ENCODE data around the gene TEP1. TPM values are rescaled to one million over a fixed set of nuclear protein-coding genes. Genes with fewer than 3 reads are reported as not detected.
A peak's percentile ranks its signal among the peaks of the same experiment; 100 is the strongest.

Gene TEP1
- total and polyA plus RNA-seq, 2 of the 8 experiments (the other 6 are each of a cell fraction or from before 2014, with no cell fraction given) = 6.9 to 10.7 TPM

- FAIRE-seq = peak; percentile 93
- peak in 2 of 3 experiments; percentile 20 to 62; a peak in 2 of 4 replicates for TF ChIP-seq CTCF (IDR thresholded peaks at IDR 0.05; ENCODE audit: control extremely low read depth in 1 of 3, insufficient read depth in 1 of 3, low read depth in 1 of 3, low read length in 3 of 3)
- peak in 1 of 2 experiments; percentile 37; a peak in 1 of 3 replicates for TF ChIP-seq POLR2A (IDR thresholded peaks at IDR 0.05; ENCODE audit: control extremely low read depth in 1 of 2, low read depth in 2 of 2, low read length in 2 of 2)
- TF ChIP-seq GTF2F1 (IDR thresholded peaks at IDR 0.05; ENCODE audit: borderline replicate concordance, low read depth, low read length) = no peak
- peak; percentile 53 to 57 for TF ChIP-seq RAD21 (IDR thresholded peaks at IDR 0.05 in 1 of 2, conservative IDR thresholded peaks at IDR 0.05 in 1 of 2; ENCODE audit: low read depth in 2 of 2, low read length in 2 of 2)
- DNase-seq (ENCODE audit: low read depth in 1 of 2, low spot score in 2 of 2) = no peak
- Histone ChIP-seq H3K23me2 (ENCODE audit: low read depth, low read length) (0 out of 2 replicates have a peak, but pooled peaks cover 2% of the 10 kb centered on the region), H3K18ac (ENCODE audit: extremely low read depth, low read length) (no peak overlapping the region), H3K9me3 (ENCODE audit: insufficient read depth in 2 of 2, low read depth in 1 of 2, low read length in 1 of 2) (no peaks in the 10 kb centered on the region), H3K23ac (ENCODE audit: insufficient read length) (no peak overlapping the region), H3K9ac (replicated peaks in 1 of 4; ENCODE audit: extremely low read depth in 1 of 4, low read depth in 3 of 4, low read length in 3 of 4) (no peak overlapping the region), H3K4ac (replicated peaks; ENCODE audit: insufficient read length, low read depth, low read length) (no peak overlapping the region), H3K56ac (replicated peaks; ENCODE audit: insufficient read length, low read depth, low read length) (no peak overlapping the region), H3K4me1 (replicated peaks in 1 of 4; ENCODE audit: control insufficient read depth in 3 of 4, insufficient read depth in 4 of 4, low read length in 3 of 4) (peaks cover 0 to 3% (median 0%) of the 10 kb centered on the region in 4 experiments; a peak in 3 of 7 replicates), H2BK12ac (ENCODE audit: low read depth, low read length) (no peak overlapping the region), H2BK20ac (ENCODE audit: low read length) (no peak overlapping the region), H4K20me1 (replicated peaks in 1 of 2; ENCODE audit: control insufficient read depth in 1 of 2, insufficient read depth in 2 of 2, low read length in 2 of 2) (peaks cover 5 to 9% of the 10 kb centered on the region in 2 experiments), H3K27ac (ENCODE audit: low read depth, low read length) (no peak overlapping the region), H3K79me1 (ENCODE audit: low read depth, low read length) (no peaks in the 10 kb centered on the region), H2BK15ac (ENCODE audit: low read length) (no peak overlapping the region), H3K27me3 (replicated peaks in 1 of 4; ENCODE audit: control insufficient read depth in 3 of 4, extremely low read depth in 1 of 4, insufficient read depth in 3 of 4, low read length in 3 of 4) (no peaks in the 10 kb centered on the region), H3K4me3 (ENCODE audit: extremely low read depth in 1 of 4, insufficient read depth in 2 of 4, low read depth in 3 of 4, low read length in 4 of 4) (no peak overlapping the region), H3K4me2 (ENCODE audit: insufficient read depth in 1 of 2, low read depth in 2 of 2, low read length in 2 of 2) (no peak overlapping the region), H2BK5ac (ENCODE audit: low read depth, low read length) (no peak overlapping the region), H2AK5ac (ENCODE audit: low read depth, low read length) (no peak overlapping the region), H4K8ac (ENCODE audit: extremely low read depth, insufficient read depth, low read length) (no peak overlapping the region), H4K5ac (ENCODE audit: insufficient read length, low read depth, low read length) (no peak overlapping the region), H2AFZ (ENCODE audit: low read length) (no peak overlapping the region), H3K14ac (ENCODE audit: insufficient read length) (no peak overlapping the region), H4K91ac (replicated peaks; ENCODE audit: insufficient read length, low read length) (no peak overlapping the region), H3K79me2 (ENCODE audit: control insufficient read depth in 1 of 2, insufficient read depth in 2 of 2, low read length in 2 of 2) (peaks cover 16 to 85% of the 10 kb centered on the region in 2 experiments; a peak in 3 of 4 replicates), H2BK120ac (replicated peaks; ENCODE audit: low read depth, low read length) (no peak overlapping the region), H3K36me3 (ENCODE audit: control insufficient read depth in 2 of 4, insufficient read depth in 4 of 4, low read length in 3 of 4) (peaks cover 15 to 56% (median 43%) of the 10 kb centered on the region in 4 experiments)
- CTCF ChIA-PET (ENCODE audit: partially characterized antibody) = interaction anchor here (0.7 to 2.5 kb wide), 21 partner anchors 10 to 286 kb away, joined by 3 to 25 read pairs (median 4); partner anchors contain the start of genes APEX1 and PARP2
- POLR2A ChIA-PET (ENCODE audit: partially characterized antibody) = interaction anchor here (0.6 to 10.1 kb wide), 10 partner anchors 10 to 148 kb away, joined by 3 to 215 read pairs (median 7); partner anchors contain the start of genes APEX1, OSGEP, PARP2 and TTC5
- WGBS, 2 experiments (ENCODE audit: extremely low coverage in 1 of 2, insufficient coverage in 1 of 2, insufficient read length in 1 of 2, insufficient replicate concordance in 2 of 2, low coverage in 1 of 2, low lambda C conversion rate in 2 of 2, missing lambda C conversion rate in 1 of 2) = 89% methylated on average over 8 of the region's 8 CpGs; no CpG with 5 or more reads in 1 of the 2 experiments
Observed at GRCh38 chr14:20327005-20327869, 86.1 kb downstream of the TEP1 start.
